Measurements from ENCODE around the gene OR2K2. TPM values are rescaled to one million over a fixed set of nuclear protein-coding genes. Genes with fewer than 3 reads are reported as not detected.

The OR2K2 gene
- total and polyA plus RNA-seq, 2 experiments from 2014 or later, result not detected

- Histone ChIP-seq H2AFZ (no peak overlapping the region), H3K4me1 (ENCODE audit: insufficient read depth) (no peaks in the 10 kb centered on the region), H3K27me3 (ENCODE audit: insufficient read depth) (no peaks in the 10 kb centered on the region), H3F3A (replicated peaks; ENCODE audit: low read depth) (no peaks in the 10 kb centered on the region), H3K4me3 (no peak overlapping the region), H3K9me2 (ENCODE audit: insufficient read depth) (no peaks in the 10 kb centered on the region), H3K79me2 (replicated peaks; ENCODE audit: insufficient read depth) (no peaks in the 10 kb centered on the region), H3K36me3 (ENCODE audit: insufficient read depth) (no peaks in the 10 kb centered on the region), H3K27ac (ENCODE audit: low read depth) (no peak overlapping the region), H3K4me2 (no peak overlapping the region), H4K20me1 (replicated peaks; ENCODE audit: insufficient read depth) (no peaks in the 10 kb centered on the region)
- Mint-ChIP-seq H3K27me3 (ENCODE audit: insufficient read depth, low read depth, poor library complexity) (no peaks in the 10 kb centered on the region), H3K9me3 (no peaks in the 10 kb centered on the region; the same call in 2 of the 3 replicates), H3K4me1 (peaks cover 8% of the 10 kb centered on the region), H3K27ac (no peak overlapping the region), H3K4me3 (no peak overlapping the region), H3K36me3 (ENCODE audit: low read depth) (peaks cover 3% of the 10 kb centered on the region; the same call in 1 of the 3 replicates)
- TF ChIP-seq EZH2phosphoT487 (IDR thresholded peaks at IDR 0.05; ENCODE audit: unreplicated experiment) (no peak), POLR2AphosphoS5 (IDR thresholded peaks at IDR 0.05; ENCODE audit: low read depth) (no peak), ZNF114 (CRISPR knock-in tag; IDR thresholded peaks at IDR 0.05) (no peak), JUNB (IDR thresholded peaks at IDR 0.05; ENCODE audit: unreplicated experiment) (no peak), EZH2 (IDR thresholded peaks at IDR 0.05; ENCODE audit: low read depth, unreplicated experiment) (no peak), NANOG (IDR thresholded peaks at IDR 0.05; ENCODE audit: borderline replicate concordance) (no peak), CTCF (conservative IDR thresholded peaks at IDR 0.05; ENCODE audit: low read depth in 2 of 2) (no peak), ETS1 (IDR thresholded peaks at IDR 0.05) (no peak), ZNF462 (CRISPR knock-in tag; IDR thresholded peaks at IDR 0.05) (no peak), ZNF331 (CRISPR knock-in tag; IDR thresholded peaks at IDR 0.05; ENCODE audit: low read depth) (no peak), REST (IDR thresholded peaks at IDR 0.05; ENCODE audit: unreplicated experiment) (no peak), CREB1 (CRISPR knock-in tag; IDR thresholded peaks at IDR 0.05; ENCODE audit: low read depth) (no peak), STAT1 (IDR thresholded peaks at IDR 0.05; ENCODE audit: unreplicated experiment) (no peak)
- DNase-seq (ENCODE audit: low spot score) (no peak), ATAC-seq (no peak)
These were observed 32.8 kb downstream of the OR2K2 start for GRCh38 chr9:111297066-111297824.

Measured in GM23338 (cell line).